GM12878 (cell line): ENCODE measurements around the gene ANXA2R. TPM values are rescaled to one million over a fixed set of nuclear protein-coding genes. Genes with fewer than 3 reads are reported as not detected.

Source experiments
- BACH1 ChIP-seq: fragments of 450-650 bp; IDR thresholded peaks from 2 replicates; pipeline ENCODE4 v1.6.1; 2017; ENCODE audit warnings: mild to moderate bottlenecking, borderline replicate concordance
- BCL11A ChIP-seq: IDR thresholded peaks from 2 replicates; pipeline ENCODE4 v1.6.1; 2011; ENCODE audit warnings: low read depth, low read length
- CBX3 ChIP-seq: fragments of 200-600 bp; sonication (generic); IDR thresholded peaks from 2 replicates; pipeline ENCODE4 v1.6.1; 2016; ENCODE audit warnings: low read depth, borderline replicate concordance
- CREB1 ChIP-seq: IDR thresholded peaks from 2 replicates; pipeline ENCODE4 v1.6.1; 2012; ENCODE audit warnings: low read depth, mild to moderate bottlenecking, inconsistent platforms
- ESRRA ChIP-seq: IDR thresholded peaks from 2 replicates; pipeline ENCODE4 v1.6.1; 2012; ENCODE audit warnings: mild to moderate bottlenecking, low read length, improper control_type of control experiment
- IKZF2 ChIP-seq, 2 experiments: fragments of 450-650 bp; IDR thresholded peaks; 2 replicates each; pipeline ENCODE4 v1.6.1; 2017; ENCODE audit warnings: mild to moderate bottlenecking in 2 of 2, moderate library complexity in 2 of 2
- KDM1A ChIP-seq: fragments of 200-600 bp; sonication (generic); IDR thresholded peaks from 2 replicates; pipeline ENCODE4 v1.6.1; 2016; ENCODE audit warnings: borderline replicate concordance
- KLF5 ChIP-seq: fragments of 450-650 bp; IDR thresholded peaks from 2 replicates; pipeline ENCODE4 v1.6.1; 2014; ENCODE audit warnings: mild to moderate bottlenecking; ENCODE audit not compliant: partially characterized antibody
- MTA2 ChIP-seq: fragments of 450-650 bp; IDR thresholded peaks from 2 replicates; pipeline ENCODE4 v1.6.1; 2016; ENCODE audit warnings: low read depth, mild to moderate bottlenecking, moderate library complexity
- NR2C1 ChIP-seq: fragments of 450-650 bp; IDR thresholded peaks from 2 replicates; pipeline ENCODE4 v1.6.1; 2017; ENCODE audit warnings: antibody characterized with exemption, mild to moderate bottlenecking, moderate library complexity
- PML ChIP-seq: IDR thresholded peaks from 2 replicates; pipeline ENCODE4 v1.6.1; 2012; ENCODE audit warnings: low read length, inconsistent platforms
- POU2F2 ChIP-seq: IDR thresholded peaks from 3 replicates; pipeline ENCODE4 v1.6.1; 2011; ENCODE audit warnings: low read depth, mild to moderate bottlenecking, low read length, borderline replicate concordance
- RAD21 ChIP-seq: IDR thresholded peaks from 2 replicates; pipeline ENCODE4 v1.6.1; 2011; ENCODE audit warnings: mild to moderate bottlenecking, low read depth, low read length, moderate library complexity; ENCODE audit not compliant: insufficient read depth
- RELA ChIP-seq: fragments of 450-650 bp; IDR thresholded peaks from 2 replicates; pipeline ENCODE4 v1.8.0; 2014; ENCODE audit warnings: borderline replicate concordance; ENCODE audit not compliant: partially characterized antibody
- RUNX3 ChIP-seq: IDR thresholded peaks from 2 replicates; pipeline ENCODE4 v1.6.1; 2012; ENCODE audit warnings: low read length, inconsistent platforms
- SMARCA5 ChIP-seq: fragments of 450-650 bp; IDR thresholded peaks from 2 replicates; pipeline ENCODE4 v1.6.1; 2017; ENCODE audit warnings: mild to moderate bottlenecking
- SMC3 ChIP-seq: IDR thresholded peaks from 2 replicates; pipeline ENCODE4 v1.6.1; 2011; ENCODE audit warnings: low read length, improper control_type of control experiment, borderline replicate concordance
- SUPT20H ChIP-seq: IDR thresholded peaks from 2 replicates; pipeline ENCODE4 v1.6.1; 2011; ENCODE audit warnings: low read depth, mild to moderate bottlenecking, low read length, moderate library complexity, borderline replicate concordance; ENCODE audit not compliant: control insufficient read depth
- WRNIP1 ChIP-seq: IDR thresholded peaks from 2 replicates; pipeline ENCODE4 v1.6.1; 2011; ENCODE audit warnings: low read depth, low read length, improper control_type of control experiment, borderline replicate concordance
- ZNF217 ChIP-seq: fragments of 450-650 bp; IDR thresholded peaks from 2 replicates; pipeline ENCODE4 v1.6.1; 2017; ENCODE audit warnings: antibody characterized with exemption, mild to moderate bottlenecking
- polyA plus RNA-seq, 11 experiments: library from polyadenylated mRNA; depleted of rRNA in 4 of 11; unstranded in 6 of 11; stranded (reverse) in 5 of 11; fragments of >200 nt; fragmentation: Nextera tagmentation in 4 of 11; fragmentation: Illumina TruSeq in 1 of 11; extraction: Ambion mirVana in 4 of 11; extraction: Trizol in 1 of 11; gene quantifications; 1 replicate in 1 of 11; 2 replicates in 10 of 11; pipeline versions ENCODE4 v1.2.1 to v1.2.3, GENCODE V29; 2011 to 2016; ENCODE audit warnings: inconsistent platforms in 2 of 11, missing spikeins in 2 of 11, low read depth in 1 of 11
- total RNA-seq, 4 experiments: library from RNA; depleted of rRNA in 3 of 4; stranded (reverse); fragments of >200 nt in 3 of 4; fragmentation: Illumina TruSeq in 1 of 4; extraction: Trizol in 1 of 4; gene quantifications; 2 replicates each; pipeline versions ENCODE4 v1.2.1 to v1.2.3, GENCODE V29; 2013 to 2021
- TF ChIP-seq, protein P1 (sequence below): IDR thresholded peaks from 2 replicates; pipeline ENCODE4 v1.6.1; 2011; ENCODE audit warnings: mild to moderate bottlenecking, low read depth, low read length, moderate library complexity; ENCODE audit not compliant: insufficient replicate concordance
- TF ChIP-seq, protein P2 (sequence below): fragments of 150-350 bp; IDR thresholded peaks from 2 replicates; pipeline ENCODE4 v1.6.1; 2016; ENCODE audit warnings: low read depth, low read length

The ANXA2R gene
- total and polyA plus RNA-seq, 10 of the 15 experiments (the other 5 are each of a cell fraction or from before 2014, with no cell fraction given), result 2.3 to 7.8 (median 4.4) TPM

DNA sequence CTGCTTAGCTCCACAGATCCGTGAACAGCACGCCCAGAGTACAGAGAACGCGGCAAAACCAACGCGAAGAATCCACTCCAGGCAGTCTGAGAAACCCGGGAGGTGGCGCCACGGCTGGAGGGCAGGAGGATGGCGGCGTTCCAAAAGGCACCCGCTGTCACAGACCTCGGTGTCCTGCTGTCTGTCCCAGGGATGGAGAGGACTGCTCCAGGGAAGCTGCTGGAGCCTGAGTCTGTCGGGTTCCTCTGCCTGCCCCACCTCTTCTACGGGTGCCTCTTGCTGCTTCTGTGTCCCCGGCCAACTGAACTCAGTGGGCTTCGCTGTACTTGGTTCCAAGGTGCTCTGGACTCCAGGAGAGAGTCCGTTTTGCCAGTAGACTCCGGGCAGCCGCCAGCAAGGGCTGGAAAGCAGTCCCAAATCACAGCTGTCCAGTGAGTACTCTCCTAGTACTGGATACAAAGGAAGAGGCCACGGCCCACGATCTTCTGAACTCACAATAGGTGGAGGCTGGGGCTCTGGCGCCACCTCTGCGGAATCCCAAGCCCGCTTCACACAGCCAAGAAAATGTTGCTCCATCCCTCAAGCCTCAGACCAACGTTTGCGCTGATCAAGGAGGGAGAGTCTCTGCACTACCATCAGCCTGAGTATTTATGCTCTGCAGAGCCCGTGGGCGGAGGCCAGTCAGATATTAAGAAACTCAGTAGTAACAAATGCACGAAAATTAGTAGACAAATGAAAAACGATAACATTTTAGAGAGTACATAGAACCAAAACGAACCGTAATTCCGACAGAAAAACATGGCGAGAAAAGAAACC lies 440 bp downstream of the ANXA2R start (continued):
- TF ChIP-seq SUPT20H (no peak), MTA2 (no peak), IKZF2 (IDR thresholded peaks at IDR 0.05) (peak; percentile 26 to 27; a peak in 3 of 4 replicates), RELA (no peak), NR2C1 (no peak), BCL11A (no peak), ZNF217 (no peak), RAD21 (peak; percentile 34; the same call in 1 of the 2 replicates), RUNX3 (0 out of 2 replicates have a peak, but pooled peaks have one; percentile 20), WRNIP1 (no peak), CBX3 (no peak), BACH1 (no peak), KLF5 (no peak), ESRRA (no peak), SMARCA5 (peak; percentile 79; the same call in 1 of the 2 replicates), CREB1 (peak; percentile 7; the same call in 1 of the 2 replicates), POU2F2 (no peak), SMC3 (peak; percentile 22; the same call in 1 of the 2 replicates), KDM1A (no peak), PML (0 out of 2 replicates have a peak, but pooled peaks have one; percentile 15)
- TF ChIP-seq, protein P1, sequence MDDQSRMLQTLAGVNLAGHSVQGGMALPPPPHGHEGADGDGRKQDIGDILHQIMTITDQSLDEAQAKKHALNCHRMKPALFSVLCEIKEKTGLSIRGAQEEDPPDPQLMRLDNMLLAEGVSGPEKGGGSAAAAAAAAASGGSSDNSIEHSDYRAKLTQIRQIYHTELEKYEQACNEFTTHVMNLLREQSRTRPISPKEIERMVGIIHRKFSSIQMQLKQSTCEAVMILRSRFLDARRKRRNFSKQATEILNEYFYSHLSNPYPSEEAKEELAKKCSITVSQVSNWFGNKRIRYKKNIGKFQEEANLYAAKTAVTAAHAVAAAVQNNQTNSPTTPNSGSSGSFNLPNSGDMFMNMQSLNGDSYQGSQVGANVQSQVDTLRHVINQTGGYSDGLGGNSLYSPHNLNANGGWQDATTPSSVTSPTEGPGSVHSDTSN, result no peak
- TF ChIP-seq, protein P2, sequence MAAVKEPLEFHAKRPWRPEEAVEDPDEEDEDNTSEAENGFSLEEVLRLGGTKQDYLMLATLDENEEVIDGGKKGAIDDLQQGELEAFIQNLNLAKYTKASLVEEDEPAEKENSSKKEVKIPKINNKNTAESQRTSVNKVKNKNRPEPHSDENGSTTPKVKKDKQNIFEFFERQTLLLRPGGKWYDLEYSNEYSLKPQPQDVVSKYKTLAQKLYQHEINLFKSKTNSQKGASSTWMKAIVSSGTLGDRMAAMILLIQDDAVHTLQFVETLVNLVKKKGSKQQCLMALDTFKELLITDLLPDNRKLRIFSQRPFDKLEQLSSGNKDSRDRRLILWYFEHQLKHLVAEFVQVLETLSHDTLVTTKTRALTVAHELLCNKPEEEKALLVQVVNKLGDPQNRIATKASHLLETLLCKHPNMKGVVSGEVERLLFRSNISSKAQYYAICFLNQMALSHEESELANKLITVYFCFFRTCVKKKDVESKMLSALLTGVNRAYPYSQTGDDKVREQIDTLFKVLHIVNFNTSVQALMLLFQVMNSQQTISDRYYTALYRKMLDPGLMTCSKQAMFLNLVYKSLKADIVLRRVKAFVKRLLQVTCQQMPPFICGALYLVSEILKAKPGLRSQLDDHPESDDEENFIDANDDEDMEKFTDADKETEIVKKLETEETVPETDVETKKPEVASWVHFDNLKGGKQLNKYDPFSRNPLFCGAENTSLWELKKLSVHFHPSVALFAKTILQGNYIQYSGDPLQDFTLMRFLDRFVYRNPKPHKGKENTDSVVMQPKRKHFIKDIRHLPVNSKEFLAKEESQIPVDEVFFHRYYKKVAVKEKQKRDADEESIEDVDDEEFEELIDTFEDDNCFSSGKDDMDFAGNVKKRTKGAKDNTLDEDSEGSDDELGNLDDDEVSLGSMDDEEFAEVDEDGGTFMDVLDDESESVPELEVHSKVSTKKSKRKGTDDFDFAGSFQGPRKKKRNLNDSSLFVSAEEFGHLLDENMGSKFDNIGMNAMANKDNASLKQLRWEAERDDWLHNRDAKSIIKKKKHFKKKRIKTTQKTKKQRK, result no peak
